Daoy (cell line): ENCODE measurements around the gene BANF2. TPM values are rescaled to one million over a fixed set of nuclear protein-coding genes. Genes with fewer than 3 reads are reported as not detected.

Experiments
- DNase-seq: peaks from one replicate; pipeline ENCODE4 v3.0.0-alpha.2; 2015; ENCODE audit warnings: low read depth
- total RNA-seq: library from RNA; depleted of rRNA; stranded (reverse); fragments of >200 nt; shearing (Covaris generic); gene quantifications from 2 replicates; pipeline ENCODE4 v1.2.3, GENCODE V29; 2014

Gene BANF2
- total RNA-seq, 1 experiment from 2014 or later = not detected

DNA sequence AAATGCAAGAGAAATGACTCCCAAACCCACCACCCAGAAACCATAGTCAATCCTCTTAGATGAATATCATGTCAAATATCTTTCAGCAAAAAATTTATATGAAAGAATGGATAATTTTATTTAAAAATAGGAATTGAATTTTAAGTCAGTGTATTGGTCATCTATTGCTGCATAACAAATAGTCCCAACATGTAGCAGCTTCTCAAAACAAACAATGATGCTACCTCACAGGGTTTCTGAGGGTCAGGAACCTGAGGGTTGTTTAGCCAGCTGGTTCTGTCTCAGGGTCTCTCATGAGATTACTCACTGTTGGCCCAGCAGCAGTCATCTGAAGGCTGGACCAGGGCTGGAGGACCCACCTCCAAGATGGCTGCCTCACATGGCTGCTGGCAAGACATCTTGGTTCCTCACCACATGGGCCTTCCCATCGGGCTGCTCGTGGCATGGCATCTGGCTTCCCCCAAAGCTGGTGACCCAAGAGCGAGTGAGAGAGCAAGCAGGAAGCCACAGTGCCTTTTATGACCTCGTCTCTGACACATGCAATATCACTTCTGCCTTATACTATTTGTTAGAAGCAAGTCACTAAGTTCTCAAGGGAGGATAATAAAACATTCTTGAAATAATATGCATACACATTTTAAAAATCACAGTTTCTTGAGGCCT, 36.3 kb downstream of the BANF2 start:
- peak; percentile 12 for DNase-seq

DNA sequence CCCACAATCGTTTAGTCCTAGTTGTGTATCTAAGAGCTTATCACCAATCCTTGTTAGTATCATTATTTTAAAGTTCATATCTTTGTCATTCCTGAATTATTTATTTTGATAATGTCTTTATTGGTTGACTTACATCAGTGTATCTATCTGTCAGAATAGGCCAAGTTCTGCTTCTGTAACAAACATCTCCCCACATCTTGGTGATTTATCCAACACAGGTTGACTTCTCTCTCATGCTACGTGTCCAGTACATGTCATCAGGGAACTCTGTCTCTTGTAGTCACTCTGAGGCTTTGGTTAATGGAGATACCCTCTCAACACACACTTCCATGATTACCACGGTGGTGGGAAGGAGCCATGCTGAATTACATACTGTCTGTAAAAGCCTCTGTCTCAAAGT, 38.4 kb downstream of the BANF2 start:
- DNase-seq = no peak

DNA sequence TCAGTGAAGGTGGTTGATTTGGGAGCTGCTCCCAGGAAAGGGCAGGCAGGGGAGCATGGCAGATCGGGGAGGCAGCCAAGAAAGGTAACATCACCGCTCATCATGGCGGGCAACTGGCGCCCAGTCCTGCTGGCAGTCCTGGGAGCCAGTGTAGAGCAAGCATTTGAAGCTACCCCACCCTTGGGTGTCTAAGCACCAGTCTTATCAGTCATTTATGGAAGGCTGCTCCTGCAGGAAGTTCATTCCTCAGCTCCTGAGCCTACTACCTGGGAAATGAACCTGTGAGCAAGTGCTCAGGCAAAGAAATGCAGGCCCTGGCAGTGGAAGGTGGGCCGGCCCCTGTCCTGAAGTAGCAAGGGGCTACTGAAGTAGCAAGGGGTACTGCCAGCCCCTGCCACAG, 41.5 kb downstream of the BANF2 start:
- DNase-seq = no peak

DNA sequence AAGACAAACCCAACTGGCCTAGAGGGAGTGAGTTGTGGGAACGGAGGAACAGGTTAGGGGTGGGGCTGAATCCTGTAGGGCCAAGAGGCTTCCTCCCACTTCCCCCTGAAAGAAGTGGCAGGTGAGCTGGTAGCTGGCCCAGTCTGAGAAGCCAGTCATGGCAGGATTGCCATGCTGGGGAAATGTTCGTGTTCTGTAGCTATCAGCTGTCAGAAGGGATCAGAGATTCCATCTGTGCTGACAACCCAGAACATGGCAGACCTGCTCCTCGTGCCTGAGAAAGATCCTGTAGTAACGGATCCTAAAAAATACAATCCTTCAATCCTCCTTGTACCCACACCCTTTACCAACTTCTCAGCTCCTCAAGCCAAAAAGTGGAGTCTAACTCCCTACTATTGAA, 43.0 kb downstream of the BANF2 start:
- DNase-seq = no peak

DNA sequence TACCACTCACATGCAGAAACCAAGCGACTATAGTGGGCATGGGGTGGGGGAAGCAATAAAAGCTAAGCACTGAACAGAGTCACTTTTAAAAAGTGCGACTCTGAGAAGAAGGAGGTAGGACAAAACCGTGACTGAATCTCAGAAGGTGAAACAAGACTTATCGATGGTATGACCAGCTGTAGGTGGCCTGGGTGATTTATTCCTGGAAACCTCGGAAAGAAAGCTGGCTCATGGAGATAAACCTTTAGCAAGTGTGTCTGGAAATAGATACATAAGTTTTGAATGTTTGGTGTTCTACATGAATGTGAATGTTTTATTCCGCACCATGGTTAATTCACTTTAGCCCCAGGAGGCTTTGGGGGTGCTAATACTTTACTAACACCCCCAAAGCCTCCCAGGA, 43.9 kb downstream of the BANF2 start:
- DNase-seq = no peak

DNA sequence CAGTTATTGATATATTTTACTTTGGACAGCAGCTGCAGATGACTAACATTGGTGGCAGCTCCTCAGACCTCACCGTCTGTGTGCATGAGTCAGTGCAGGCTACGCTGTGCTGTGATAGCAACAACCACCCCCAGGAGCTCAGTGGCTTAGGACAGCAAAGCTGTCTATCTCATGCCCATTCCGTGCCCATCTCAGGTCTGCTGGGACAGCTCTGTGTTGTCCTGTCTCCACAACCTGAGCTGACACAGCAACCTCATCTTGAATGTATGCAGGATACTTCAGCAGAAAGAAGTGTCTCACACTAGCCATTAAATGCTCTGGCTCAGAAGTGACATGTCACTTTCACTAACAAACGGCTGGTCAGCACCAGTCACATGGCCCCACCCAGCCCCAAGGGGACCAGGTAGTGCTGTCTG, 47.7 kb downstream of the BANF2 start:
- DNase-seq = peak; percentile 90

DNA sequence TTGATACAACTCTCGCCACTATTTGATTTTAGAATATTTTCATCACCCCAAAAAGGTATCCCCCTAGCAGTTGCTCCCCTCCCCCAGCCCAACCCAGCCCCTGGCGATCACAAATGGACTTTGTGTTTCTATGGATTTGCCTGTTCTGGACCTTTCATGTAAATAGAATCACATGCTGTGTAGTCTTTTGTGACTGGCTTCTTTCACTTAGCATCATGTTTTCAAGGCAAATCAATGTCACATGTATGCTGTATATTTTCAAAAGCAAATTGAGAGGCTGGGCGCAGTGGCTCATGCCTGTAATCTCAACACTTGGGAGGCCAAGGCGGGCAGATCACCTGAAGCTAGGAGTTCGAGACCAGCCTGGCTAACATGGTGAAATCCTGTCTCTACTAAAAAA, 48.5 kb downstream of the BANF2 start:
- no peak for DNase-seq

DNA sequence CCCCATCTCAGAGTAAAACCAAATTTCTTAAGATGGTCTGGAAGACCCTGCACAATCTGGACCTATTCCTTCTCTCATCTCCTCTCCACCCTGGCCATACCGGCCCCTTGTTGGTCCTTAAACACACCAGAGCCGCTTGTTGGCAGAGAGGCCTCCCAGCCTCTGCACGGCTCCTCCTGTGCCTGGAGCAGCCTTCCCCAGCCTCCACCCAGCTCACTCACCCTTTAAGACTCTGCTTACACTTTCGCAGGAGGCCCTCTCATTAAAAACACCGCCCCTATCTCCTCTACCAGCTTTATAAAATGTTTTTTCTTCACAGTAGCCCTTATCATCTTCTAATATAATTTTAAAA, 49.8 kb downstream of the BANF2 start:
- no peak for DNase-seq

DNA sequence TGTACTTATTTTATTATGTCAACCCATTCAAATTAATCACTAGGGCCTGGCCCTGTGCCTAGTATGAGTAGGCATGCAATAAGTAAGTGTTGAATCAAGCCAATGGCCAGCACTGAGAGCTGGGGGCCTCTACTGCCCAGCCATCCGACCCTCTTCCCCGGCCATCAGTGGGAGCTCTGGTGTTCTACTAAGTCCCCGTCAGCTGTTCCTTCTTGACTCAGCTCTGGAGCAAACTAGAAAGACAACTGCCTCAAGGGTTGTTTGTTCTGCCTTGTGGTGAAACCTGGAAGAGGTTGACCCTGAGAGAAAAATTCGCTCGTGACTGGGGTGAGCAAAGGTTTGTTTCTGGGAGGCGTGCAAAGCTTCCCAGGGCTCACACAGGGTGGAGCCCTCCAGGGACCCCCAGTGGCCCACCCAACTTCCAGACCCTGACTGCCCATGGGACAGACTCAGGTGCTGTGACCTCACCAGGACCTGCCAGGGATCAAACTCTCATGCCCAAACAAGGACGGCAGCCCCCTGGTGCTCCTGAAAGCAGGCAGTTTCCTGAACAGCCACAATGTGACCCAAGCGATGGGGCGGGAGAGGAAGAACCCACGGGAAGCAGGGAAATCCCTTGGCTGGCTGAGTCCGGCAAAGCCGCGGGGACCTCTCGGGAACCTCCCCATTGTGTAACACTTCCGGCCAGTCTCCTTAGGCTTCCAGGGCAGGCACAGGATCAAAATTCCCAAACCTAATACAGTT, 50.4 kb downstream of the BANF2 start:
- peak; percentile 32 for DNase-seq

DNA sequence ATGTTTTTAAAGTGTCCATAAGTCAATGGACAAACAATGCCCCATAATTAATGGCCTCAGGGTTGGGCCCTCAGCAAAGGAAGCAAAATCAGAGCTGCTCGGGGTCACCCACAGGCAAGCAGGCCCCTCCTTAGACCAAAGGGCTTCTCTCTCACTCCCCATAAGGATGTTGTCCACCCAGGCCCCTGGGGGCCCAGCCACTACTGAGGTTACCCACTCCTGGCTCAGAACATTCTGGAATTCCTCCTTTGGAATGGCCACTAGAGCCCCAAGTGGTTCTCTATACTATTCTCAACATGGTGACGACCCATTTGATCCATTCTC, 50.9 kb downstream of the BANF2 start:
- no peak for DNase-seq

DNA sequence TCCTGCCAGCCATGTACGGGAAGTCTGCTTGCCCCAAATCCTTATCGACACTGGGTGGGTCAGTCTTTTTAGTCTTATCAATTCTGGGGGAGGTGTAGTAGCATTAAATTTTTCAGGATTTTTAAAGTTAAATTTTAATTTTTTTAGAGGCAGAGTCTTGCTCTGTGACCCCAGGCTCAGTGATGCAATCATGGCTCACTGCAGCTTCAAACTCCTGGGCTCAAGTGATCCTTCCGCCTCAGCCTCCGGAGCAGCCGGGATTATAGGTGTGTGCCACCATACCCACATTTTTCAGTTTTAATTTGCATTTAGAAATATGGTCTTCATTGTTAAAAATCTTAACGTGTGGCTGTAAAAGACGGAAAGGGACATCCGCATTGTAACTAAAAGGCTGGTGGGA, 51.9 kb downstream of the BANF2 start:
- DNase-seq = no peak

DNA sequence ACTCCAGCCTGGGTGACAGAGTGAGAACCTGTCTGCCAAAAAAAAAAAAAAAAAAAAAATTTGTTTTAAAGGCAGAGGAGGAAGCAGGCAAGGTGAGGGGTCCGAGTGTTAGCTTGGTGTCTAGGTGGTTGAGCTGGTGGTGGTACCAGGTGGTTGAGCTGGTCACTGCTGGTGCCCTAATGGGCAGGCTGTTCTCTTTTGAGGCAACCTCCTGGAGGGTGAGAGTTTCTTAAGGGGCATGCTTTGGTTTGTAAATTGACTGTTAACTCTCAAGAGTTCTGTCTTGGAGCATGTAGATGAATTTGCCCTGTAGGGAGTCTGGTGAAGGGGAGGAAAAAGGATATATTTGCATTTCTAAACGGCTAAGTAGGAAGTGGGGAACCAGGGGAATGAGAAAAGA, 52.7 kb downstream of the BANF2 start:
- no peak for DNase-seq

DNA sequence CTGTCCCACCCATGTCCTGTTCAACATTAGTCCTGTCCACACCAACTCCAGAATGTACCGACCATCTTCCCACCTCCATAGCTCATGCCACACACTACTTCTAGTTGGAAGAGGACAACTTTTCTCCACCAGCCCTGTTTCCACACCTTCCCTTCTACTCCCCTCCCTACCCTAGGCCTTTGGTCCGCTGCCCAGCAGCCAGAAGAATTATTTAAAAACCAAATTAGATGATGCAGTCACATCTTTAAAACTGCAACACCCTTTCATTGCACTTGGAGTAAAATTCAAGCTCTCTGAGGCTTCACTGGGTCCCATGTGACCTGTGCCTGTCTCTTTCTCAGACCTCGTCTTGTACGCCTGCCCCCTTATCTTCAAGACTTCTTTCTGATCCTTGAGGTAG, 53.8 kb downstream of the BANF2 start:
- no peak for DNase-seq

DNA sequence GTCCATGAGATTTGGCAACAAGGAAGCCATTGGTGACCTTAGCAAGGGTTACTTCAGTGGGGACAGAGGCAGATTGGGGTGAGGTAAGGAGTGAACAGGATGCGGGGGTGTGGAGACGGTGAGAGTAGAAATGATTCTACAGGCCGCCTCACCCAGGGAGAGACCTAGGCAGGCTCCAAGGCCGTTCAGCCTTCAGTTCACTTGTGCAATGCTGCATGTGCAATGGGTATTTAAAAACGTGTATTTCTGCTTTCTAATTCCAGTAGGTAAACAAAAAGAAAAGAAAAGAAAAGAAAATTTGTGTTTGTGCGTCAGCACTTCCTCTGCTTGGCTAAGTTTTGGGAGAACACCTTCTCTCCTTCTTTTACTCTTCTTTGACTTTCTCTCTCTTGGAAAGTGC, 56.8 kb downstream of the BANF2 start:
- DNase-seq = no peak

DNA sequence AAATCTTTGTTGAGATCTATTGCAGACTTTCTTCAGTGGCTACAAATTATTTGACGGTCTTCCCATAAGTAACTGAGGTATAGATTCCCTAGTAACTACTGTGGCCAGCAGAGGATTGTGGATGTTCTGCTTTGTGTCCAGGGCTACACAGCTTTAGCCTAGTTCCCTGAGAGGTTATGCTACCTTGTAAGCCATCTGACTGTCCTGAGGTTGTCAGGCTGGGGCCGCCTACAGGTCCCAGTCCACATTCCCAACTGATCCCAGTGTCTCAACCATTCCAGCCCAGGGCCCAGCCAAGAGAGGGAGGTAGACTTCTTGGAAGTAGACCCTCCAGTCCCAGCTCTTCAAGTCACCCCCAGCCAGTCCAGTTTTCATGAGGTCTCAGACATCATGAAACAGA, 57.7 kb downstream of the BANF2 start:
- no peak for DNase-seq

DNA sequence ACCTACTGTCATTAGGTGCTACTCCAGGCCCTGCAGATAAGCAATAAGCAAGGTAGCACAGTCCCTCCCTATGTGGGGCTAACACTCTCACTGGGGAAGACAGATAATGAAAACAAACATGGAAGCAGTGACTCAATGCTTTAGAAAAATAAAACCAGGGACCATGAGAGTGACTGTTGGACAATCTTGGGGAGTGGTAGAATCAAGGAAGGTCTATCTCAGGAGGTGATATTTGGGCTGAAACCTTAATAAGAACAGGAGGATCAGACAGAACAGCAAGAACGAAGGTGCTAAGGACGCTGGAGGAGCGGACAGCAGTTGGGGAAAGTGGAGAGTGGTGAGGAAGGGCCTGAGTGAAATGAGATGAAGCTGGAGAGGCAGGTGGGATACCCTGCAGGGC, 58.2 kb downstream of the BANF2 start:
- no peak for DNase-seq

DNA sequence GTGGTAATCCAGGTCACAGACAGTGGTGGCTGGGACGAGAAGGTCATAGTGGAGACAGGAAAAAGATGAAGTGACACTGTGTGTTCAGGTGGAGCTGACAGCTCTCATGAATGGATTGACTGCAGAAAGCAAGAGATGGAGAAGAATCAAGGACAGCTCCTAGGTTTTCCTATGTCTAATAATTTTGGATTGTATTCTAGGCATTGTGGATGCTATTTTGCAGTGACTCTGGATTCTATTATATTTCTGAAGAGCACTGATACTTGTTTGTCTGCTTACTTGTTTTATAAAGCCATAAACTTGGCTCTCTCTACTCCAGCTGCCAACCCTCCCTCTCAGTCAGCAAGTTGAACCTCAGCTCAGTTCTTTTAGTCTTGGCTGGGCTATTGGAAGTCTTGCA, 58.7 kb downstream of the BANF2 start:
- no peak for DNase-seq

DNA sequence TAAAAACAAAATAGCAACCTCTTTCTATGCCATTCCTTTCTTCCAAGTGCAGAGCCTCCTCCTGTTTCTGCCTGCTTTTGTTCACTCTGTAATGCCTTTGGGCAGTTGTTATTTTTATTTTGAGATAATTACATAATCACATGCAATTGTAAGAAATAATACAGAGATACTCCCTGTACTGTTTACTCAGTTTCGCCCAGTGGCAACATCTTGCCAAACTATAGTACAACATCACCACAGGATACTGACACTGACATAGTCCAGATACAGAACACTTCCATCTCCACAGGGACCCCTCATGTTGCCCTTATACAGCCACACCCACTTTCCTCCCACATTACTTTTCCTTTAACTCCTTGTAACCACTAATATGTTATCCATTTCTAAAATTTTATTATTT, 59.7 kb downstream of the BANF2 start:
- DNase-seq = no peak

DNA sequence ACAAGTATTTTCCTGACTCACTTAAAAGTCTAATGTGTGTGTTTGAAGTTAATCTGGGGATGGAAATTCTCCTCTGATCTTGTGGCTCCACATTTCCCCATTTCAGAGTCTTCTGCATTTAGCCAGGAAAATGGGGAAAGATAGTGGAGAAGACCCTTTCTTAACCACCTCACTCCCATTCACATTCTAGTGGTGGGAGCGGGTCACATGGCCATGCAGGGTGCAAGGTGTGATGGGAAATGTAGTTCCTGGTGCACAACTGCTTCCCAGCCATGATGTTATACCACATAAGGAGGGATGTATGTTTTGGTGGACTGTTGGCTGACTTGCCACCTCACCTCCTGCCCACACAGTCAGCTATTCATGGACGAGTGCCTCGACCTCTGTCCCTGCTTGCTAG, 61.8 kb downstream of the BANF2 start:
- DNase-seq = peak; percentile 20

DNA sequence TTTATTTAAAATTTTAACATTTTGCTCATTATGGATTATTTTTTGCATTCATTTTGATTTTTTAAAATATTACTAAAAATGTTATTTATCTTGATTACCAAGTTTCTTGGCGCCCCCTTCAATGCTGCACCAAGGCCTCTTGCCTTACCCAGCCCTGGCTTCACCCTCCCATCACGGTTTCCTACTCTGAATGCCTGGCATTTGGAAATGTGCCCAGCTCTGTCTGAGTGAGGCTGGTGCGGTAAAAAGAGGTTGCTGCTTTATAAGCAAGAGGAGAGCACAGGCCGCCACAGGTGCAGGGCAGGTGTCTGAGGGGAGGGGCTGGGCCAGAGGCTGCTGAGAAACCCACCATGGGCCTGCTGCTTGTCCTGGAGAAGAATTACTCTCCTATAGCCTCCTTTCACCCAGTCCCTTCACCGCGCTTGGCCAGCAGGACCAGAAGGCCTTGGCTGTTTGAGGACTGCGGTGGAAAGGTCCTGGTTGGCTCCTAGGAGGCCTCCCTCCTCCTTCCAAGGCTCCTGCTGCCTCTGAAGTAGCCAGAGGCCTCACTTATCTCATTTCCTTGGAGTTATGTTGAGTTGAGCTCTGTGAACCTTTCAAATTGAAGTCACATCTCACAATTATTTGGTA, 62.6 kb downstream of the BANF2 start:
- no peak for DNase-seq

DNA sequence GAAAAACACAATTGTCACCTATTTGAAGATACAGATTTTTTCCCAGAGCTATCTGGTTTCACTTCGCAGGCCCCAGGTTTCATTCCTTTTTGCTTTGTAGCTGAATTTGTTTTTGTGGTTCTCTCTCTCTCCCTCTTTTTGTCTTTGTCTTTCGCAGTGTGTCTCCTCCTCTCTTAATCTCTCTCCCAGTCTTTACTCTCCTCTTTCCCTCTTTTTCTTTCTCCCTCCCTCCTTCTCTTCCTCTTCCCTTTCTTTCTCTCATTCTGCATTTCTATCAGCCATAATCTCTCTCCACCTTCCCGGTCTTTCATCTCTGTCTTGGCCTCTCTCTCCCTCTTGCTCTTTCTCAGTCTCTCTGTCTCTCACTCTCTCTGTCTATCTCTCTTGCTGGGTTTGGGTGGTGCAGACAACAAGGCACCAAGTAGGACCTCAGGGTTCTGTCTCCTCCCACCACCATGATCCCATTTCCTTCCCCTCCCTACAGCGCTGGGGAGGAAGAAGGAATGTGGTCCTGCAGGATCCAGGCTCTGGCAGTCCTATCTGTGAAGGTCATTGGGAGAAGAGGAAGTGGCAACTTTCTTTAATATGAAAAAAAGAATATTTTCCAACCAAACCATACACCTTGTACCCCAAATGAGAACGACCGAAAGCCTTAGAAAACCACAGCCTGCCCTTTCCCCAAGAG, 63.2 kb downstream of the BANF2 start:
- DNase-seq = no peak

DNA sequence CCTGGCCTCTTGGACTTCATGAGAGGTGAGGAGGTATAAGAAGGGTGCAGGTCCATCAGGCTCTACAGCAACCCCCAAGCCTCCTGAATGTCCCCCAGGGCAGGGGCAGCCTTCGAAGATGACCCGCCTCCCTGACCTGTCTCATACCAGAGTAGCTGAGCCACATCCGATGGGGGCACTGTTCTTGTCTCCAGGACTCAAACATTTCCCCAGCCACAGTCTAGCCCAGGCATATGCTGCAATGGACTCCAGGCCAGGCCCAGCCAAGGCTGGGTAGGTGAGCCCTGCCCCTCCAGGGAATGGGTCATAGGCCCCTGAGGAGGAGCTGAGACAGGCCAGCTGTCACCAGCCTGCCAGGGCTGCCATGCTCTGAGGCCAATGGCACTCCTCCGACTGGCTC, 65.3 kb downstream of the BANF2 start:
- DNase-seq = no peak

DNA sequence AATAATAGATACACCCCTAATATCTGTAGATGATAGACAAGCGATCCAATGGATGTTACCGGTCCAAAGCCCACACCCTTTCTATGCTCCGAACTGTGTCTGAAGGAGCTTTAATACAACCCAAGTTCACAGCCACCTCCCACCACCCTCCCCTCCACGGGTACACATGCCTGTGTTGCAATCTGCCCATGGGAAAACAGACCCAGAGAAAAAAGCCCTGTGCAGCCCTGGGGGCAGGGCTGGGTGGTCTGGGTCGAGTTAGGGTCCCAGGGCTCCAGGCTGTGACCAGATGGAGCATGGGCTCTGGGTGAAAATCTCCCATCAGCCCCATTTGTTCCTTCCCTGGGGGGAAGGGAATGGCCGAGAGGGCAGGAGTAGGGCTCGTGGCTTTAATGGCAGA, 65.8 kb downstream of the BANF2 start:
- no peak for DNase-seq
